Measurements from ENCODE around the gene CLDN14.

DNA sequence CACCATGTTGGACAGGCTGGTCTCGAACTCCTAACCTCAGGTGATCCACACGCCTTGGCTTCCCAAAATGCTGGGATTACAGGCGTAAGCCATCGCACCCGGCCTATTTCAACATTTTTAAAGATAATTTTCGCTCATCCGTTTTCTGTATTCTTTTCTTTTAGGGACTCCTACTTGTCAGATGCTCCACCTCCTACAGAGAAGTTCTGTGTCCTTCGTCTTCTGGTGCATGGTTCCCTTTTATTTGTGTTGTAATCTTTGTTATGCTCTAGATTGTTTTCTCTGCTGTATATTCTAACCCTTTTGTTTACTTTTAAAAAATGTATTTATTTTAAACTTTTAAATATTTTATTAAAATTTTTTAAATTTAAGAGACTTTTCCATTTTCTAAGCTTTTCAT is 28.4 kb downstream of the CLDN14 start:
- TF ChIP-seq, protein P1, sequence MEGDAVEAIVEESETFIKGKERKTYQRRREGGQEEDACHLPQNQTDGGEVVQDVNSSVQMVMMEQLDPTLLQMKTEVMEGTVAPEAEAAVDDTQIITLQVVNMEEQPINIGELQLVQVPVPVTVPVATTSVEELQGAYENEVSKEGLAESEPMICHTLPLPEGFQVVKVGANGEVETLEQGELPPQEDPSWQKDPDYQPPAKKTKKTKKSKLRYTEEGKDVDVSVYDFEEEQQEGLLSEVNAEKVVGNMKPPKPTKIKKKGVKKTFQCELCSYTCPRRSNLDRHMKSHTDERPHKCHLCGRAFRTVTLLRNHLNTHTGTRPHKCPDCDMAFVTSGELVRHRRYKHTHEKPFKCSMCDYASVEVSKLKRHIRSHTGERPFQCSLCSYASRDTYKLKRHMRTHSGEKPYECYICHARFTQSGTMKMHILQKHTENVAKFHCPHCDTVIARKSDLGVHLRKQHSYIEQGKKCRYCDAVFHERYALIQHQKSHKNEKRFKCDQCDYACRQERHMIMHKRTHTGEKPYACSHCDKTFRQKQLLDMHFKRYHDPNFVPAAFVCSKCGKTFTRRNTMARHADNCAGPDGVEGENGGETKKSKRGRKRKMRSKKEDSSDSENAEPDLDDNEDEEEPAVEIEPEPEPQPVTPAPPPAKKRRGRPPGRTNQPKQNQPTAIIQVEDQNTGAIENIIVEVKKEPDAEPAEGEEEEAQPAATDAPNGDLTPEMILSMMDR (IDR thresholded peaks at IDR 0.05; ENCODE audit: low read length) = no peak
- no peak for TF ChIP-seq EZH2 (IDR thresholded peaks at IDR 0.05; ENCODE audit: borderline replicate concordance, low read length)

All from OCI-LY1 (cell line).